Left lung (tissue), 10 donors: Measurements from ENCODE around the gene ASB5. TPM values are rescaled to one million over a fixed set of nuclear protein-coding genes. Genes with fewer than 3 reads are reported as not detected.
"Not testable (repeated sequence)": the region's sequence is repeated elsewhere in the genome, so short reads cannot be mapped to it uniquely, and the experiment has no call there.

Source experiments
- ATAC-seq: fragments of 200-7000 bp; cut with Tn5 transposase; one replicate; pipeline ENCODE4 v1.9.1; 2020; ENCODE audit warnings: moderate library complexity
- DNase-seq, 4 donors: peaks; one replicate each; pipeline ENCODE4 v3.0.0-alpha.2; 2013 to 2020
- H3K27ac ChIP-seq, 2 donors: fragments of 200-600 bp; sonication (generic) in 1 of 2; one replicate each; pipeline versions ENCODE4 v1.5.0 to v1.8.0; 2020 to 2021
- H3K27me3 ChIP-seq, 2 donors: fragments of 200-600 bp; sonication (generic) in 1 of 2; one replicate each; pipeline versions ENCODE4 v1.5.0 to v1.8.0; 2020 to 2021
- H3K36me3 ChIP-seq, 2 donors: fragments of 200-600 bp; sonication (generic) in 1 of 2; one replicate each; pipeline versions ENCODE4 v1.5.0 to v1.8.0; 2020 to 2021
- H3K4me1 ChIP-seq, 2 donors: fragments of 200-600 bp; one replicate each; pipeline ENCODE4 v1.8.0; 2021
- H3K4me3 ChIP-seq, 2 donors: fragments of 200-600 bp; sonication (generic) in 1 of 2; one replicate each; pipeline versions ENCODE4 v1.5.0 to v1.8.0; 2020 to 2021; ENCODE audit warnings: mild to moderate bottlenecking in 1 of 2
- H3K9me3 ChIP-seq, 2 donors: fragments of 200-600 bp; sonication (generic) in 1 of 2; one replicate each; pipeline versions ENCODE4 v1.5.0 to v1.8.0; 2020 to 2021
- CTCF ChIP-seq, 2 donors: fragments of 200-600 bp; sonication (generic) in 1 of 2; IDR thresholded peaks; one replicate each; pipeline versions ENCODE4 v1.5.0 to v1.8.0; 2021; ENCODE audit warnings: antibody characterized with exemption in 2 of 2
- intact Hi-C, 2 donors: fragments of 100-400 bp; cut with DNase I; formaldehyde crosslinking; loops; one replicate each; pipeline versions ENCODE4 v1.11.2 to v1.14.2; 2022
- polyA plus RNA-seq, 6 donors: library from polyadenylated mRNA; unstranded; fragments of 120-200 nt; gene quantifications; one replicate each; pipeline ENCODE4 v1.2.1, GENCODE V29; 2013; ENCODE audit not compliant: insufficient read length in 6 of 6
- total RNA-seq, 2 donors: library from RNA; stranded (reverse); fragmentation: NEBNext Ultra II Directional; extraction: Animal tissue kit (Norgen Biotek cat#: 25700); gene quantifications; one replicate each; pipeline ENCODE4 v1.2.1, GENCODE V29; 2021
- donor health status: DM: no; HTN: yes; CAD: no.
- donor health status: DM: no; HTN: no; CAD: no.

The ASB5 gene
- total and polyA plus RNA-seq, 8 donors = 0.18 to 0.28 (median 0.24) TPM; not detected in 3

GRCh38 chr4:176300036-176300435 is 31.0 kb upstream of the ASB5 start:
- Histone ChIP-seq H3K9me3 (no peaks in the 10 kb centered on the region), H3K27me3 (peaks cover 0 to 15% of the 10 kb centered on the region in 2 donors), H3K4me3 (no peak overlapping the region), H3K4me1 (no peaks in the 10 kb centered on the region), H3K36me3 (no peaks in the 10 kb centered on the region), H3K27ac (no peak overlapping the region)
- ATAC-seq (no peak), DNase-seq (no peak)
- no peak for TF ChIP-seq CTCF (IDR thresholded peaks at IDR 0.05)
- intact Hi-C loops = no loop called here

DNA sequence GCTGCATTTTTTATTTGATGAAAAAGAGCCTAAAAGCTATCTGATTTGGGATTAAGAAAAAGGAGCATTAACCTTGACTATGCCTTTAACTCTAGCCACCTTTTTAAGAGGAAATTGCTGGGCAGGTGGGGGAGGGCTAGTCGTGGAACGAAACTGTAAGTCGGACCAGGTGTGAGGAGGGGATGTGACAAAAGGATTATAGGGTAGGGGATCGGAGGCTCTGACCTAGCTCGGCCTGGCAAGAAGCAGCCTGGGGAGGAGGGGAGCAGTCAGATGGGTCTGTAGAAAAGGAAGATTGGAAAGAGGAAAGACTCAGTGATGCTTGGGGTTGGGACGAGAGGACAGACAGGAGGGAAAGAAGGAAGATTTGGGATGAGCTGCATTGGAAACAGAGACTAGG is 29.6 kb upstream of the ASB5 start:
- H3K9me3 ChIP-seq = no peaks in the 10 kb centered on the region
- H3K36me3 ChIP-seq = no peaks in the 10 kb centered on the region
- no peak for TF ChIP-seq CTCF (IDR thresholded peaks at IDR 0.05)
- H3K4me1 ChIP-seq = no peaks in the 10 kb centered on the region
- H3K27me3 ChIP-seq = peaks cover 0 to 4% of the 10 kb centered on the region in 2 donors
- intact Hi-C loops = no loop called here
- ATAC-seq (no peak), DNase-seq (no peak)
- no peak overlapping the region for H3K4me3 ChIP-seq
- H3K27ac ChIP-seq = no peak overlapping the region

DNA sequence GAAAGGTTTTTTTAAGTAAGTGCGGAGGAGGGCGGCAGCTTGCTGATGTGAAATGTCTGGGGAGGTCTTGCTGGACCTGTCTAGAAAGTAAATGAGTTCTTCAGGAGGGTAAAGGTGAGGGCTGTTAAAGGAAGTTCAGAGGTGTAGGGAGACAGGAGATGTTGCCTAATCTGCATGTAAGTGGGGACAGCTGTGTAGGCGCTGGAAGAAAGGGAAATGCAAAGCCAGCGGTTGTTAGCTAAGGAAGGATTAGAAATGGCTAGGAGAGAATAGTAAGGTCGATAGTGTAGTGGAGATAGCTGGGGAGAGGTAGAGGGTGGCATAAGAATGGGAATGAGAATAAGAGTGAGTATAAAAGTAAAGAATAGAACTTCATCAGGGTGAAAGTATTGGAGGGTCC is 26.9 kb upstream of the ASB5 start:
- H3K9me3 ChIP-seq, H3K27me3 ChIP-seq, H3K4me3 ChIP-seq, H3K27ac ChIP-seq, ATAC-seq, DNase-seq, intact Hi-C loops, H3K36me3 ChIP-seq, H3K4me1 ChIP-seq: not testable (repeated sequence)

- H3K4me3 ChIP-seq = no peak overlapping the region
- ATAC-seq (no peak), DNase-seq (no peak)
- intact Hi-C loops = no loop called here
- H3K36me3 ChIP-seq = no peaks in the 10 kb centered on the region
- H3K27me3 ChIP-seq = no peaks in the 10 kb centered on the region
- no peak for TF ChIP-seq CTCF (IDR thresholded peaks at IDR 0.05)
- H3K9me3 ChIP-seq = no peaks in the 10 kb centered on the region
- H3K4me1 ChIP-seq = no peaks in the 10 kb centered on the region
- H3K27ac ChIP-seq = no peak overlapping the region
These were observed 24.6 kb upstream of the ASB5 start for GRCh38 chr4:176293660-176294059.

DNA sequence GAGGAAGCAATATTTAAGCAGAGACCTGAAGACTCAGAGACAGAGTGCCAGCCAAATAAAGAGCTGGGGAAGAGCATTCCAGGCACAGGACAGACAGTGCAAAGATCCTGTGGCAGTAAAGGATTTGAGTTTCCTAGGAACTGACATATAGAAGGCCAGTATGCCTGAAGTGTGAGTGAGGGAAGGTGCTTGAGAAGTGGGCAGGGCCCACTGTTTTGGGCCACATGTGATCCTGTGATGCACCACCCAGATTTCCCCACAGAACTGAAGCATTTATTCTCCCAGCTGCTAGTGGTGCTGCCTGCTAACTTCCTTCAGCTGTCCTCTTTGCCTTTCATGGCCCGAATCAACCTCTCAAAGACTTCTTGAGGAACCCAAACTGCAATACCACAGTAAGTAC is 23.9 kb upstream of the ASB5 start:
- no peaks in the 10 kb centered on the region for H3K27me3 ChIP-seq
- DNase-seq (no peak), ATAC-seq (no peak)
- H3K9me3 ChIP-seq = no peaks in the 10 kb centered on the region
- no peaks in the 10 kb centered on the region for H3K36me3 ChIP-seq
- no peak for TF ChIP-seq CTCF (IDR thresholded peaks at IDR 0.05)
- no peak overlapping the region for H3K27ac ChIP-seq
- no peaks in the 10 kb centered on the region for H3K4me1 ChIP-seq
- intact Hi-C loops = no loop called here
- H3K4me3 ChIP-seq = no peak overlapping the region

DNA sequence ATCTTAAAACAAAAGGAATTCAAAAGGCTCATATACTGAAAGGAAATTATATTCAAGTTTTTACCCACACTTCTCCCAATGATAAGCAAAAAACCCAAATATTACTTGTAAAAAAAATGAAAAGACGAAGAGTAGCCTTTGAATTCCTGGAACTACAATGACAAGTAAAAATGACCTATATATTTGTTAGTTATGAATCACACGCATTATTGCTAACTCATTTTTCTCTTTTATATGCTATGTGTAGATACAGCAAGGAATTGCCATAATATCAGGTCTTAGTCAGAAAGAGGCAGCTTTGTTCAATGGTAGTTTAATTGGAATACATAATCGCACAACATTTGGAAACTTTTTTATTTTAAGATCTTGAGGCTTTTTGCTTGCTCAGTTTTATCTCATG is 22.7 kb upstream of the ASB5 start:
- intact Hi-C loops = no loop called here
- DNase-seq (no peak), ATAC-seq (no peak)
- H3K4me1 ChIP-seq = no peaks in the 10 kb centered on the region
- H3K4me3 ChIP-seq = no peak overlapping the region
- no peak overlapping the region for H3K27ac ChIP-seq
- no peaks in the 10 kb centered on the region for H3K27me3 ChIP-seq
- no peaks in the 10 kb centered on the region for H3K9me3 ChIP-seq
- TF ChIP-seq CTCF (IDR thresholded peaks at IDR 0.05) = no peak
- H3K36me3 ChIP-seq = no peaks in the 10 kb centered on the region
